ENCODE results near the gene C6orf132. TPM values are rescaled to one million over a fixed set of nuclear protein-coding genes. Genes with fewer than 3 reads are reported as not detected.

C6orf132 gene
- total and polyA plus RNA-seq, 2 experiments from 2014 or later, result 22.2 to 40.9 TPM

DNA sequence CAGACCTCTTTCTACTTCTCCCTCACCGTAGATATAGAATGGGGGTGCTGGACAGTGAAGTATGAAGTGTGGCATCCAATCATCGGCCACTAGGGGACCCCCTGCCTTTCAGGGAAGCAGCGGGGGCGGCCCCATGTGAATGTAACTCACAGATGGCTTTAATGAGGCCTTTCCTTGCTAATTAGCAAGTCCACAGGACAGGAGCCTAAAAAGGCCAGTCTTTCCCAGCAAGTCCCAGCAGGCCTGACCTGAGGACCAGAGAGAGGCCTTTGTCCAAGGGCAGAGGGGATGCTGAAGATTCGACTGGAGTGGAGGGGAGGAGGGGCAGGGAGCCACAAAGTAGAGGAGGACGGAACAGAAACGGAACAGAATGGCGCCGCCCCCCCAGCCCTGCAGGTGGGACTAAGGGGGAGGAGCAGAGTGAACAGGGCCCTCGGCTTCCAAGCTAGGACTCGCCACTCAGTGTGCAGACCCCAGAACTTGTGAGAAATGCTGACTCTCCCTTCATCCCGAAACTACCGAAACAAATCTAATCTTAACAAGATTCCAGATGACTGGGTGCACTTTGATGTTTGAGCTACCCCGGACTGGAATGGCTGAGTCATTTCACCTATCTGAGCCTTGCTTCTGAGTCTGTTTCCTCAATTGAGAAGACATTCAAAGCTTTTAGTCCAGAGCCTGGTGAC, 5.8 kb downstream of the C6orf132 start:
- Histone ChIP-seq H3K27me3 (ENCODE audit: insufficient read depth) (no peaks in the 10 kb centered on the region), H3K27ac (ENCODE audit: low read depth) (peak overlapping the region; percentile 99), H2AFZ (no peak overlapping the region), H3K4me2 (peak overlapping the region; percentile 78), H3K36me3 (ENCODE audit: insufficient read depth) (peaks cover 15% of the 10 kb centered on the region; the same call in 1 of the 2 replicates), H3K9me2 (ENCODE audit: insufficient read depth) (no peaks in the 10 kb centered on the region), H4K20me1 (replicated peaks; ENCODE audit: insufficient read depth) (peaks cover 56% of the 10 kb centered on the region), H3K4me1 (ENCODE audit: insufficient read depth) (peaks cover 75% of the 10 kb centered on the region), H3F3A (replicated peaks; ENCODE audit: low read depth) (peaks cover 38% of the 10 kb centered on the region), H3K4me3 (peak overlapping the region; percentile 43), H3K79me2 (replicated peaks; ENCODE audit: insufficient read depth) (peaks cover 82% of the 10 kb centered on the region)
- peaks cover 16% of the 10 kb centered on the region for H3K27me3 Mint-ChIP-seq (ENCODE audit: insufficient read depth, low read depth, poor library complexity)
- no peaks in the 10 kb centered on the region for H3K9me3 Mint-ChIP-seq
- H3K36me3 Mint-ChIP-seq (ENCODE audit: low read depth), result peaks cover 40% of the 10 kb centered on the region
- TF ChIP-seq, protein P1, sequence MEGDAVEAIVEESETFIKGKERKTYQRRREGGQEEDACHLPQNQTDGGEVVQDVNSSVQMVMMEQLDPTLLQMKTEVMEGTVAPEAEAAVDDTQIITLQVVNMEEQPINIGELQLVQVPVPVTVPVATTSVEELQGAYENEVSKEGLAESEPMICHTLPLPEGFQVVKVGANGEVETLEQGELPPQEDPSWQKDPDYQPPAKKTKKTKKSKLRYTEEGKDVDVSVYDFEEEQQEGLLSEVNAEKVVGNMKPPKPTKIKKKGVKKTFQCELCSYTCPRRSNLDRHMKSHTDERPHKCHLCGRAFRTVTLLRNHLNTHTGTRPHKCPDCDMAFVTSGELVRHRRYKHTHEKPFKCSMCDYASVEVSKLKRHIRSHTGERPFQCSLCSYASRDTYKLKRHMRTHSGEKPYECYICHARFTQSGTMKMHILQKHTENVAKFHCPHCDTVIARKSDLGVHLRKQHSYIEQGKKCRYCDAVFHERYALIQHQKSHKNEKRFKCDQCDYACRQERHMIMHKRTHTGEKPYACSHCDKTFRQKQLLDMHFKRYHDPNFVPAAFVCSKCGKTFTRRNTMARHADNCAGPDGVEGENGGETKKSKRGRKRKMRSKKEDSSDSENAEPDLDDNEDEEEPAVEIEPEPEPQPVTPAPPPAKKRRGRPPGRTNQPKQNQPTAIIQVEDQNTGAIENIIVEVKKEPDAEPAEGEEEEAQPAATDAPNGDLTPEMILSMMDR (conservative IDR thresholded peaks at IDR 0.05; ENCODE audit: low read depth in 2 of 2), result peak; percentile 71 to 72
- TF ChIP-seq CREB1 (CRISPR knock-in tag; IDR thresholded peaks at IDR 0.05; ENCODE audit: low read depth) (no peak), POLR2AphosphoS5 (IDR thresholded peaks at IDR 0.05; ENCODE audit: low read depth) (0 out of 2 replicates have a peak, but pooled peaks have one; percentile 25), NANOG (IDR thresholded peaks at IDR 0.05; ENCODE audit: borderline replicate concordance) (peak; percentile 49), EZH2 (IDR thresholded peaks at IDR 0.05; ENCODE audit: low read depth, unreplicated experiment) (no peak)
- peak overlapping the region; percentile 98 for H3K27ac Mint-ChIP-seq
- H3K4me3 Mint-ChIP-seq, result peak overlapping the region; percentile 59
- H3K4me1 Mint-ChIP-seq, result peaks cover 71% of the 10 kb centered on the region
- peak; percentile 76 for ATAC-seq
- peak; percentile 91 for DNase-seq (ENCODE audit: low spot score)

DNA sequence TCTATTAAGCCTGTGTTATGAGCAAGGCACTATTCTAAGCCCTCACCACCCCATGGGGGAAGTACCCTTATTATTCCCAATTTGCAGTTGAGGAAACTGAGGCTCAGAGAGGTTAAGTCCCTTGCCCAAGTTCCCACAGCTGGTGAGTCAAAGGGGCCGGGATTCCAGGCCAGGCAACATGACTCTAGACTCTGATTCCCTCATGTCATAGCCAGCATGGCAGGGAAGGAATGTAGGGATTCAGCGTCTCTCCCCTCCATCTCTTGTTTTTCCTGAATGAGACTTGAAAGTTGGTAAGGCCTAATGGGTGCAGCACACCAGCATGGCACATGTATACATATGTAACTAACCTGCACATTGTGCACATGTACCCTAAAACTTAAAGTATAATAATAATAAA, 6.7 kb downstream of the C6orf132 start:
- no peaks in the 10 kb centered on the region for H3K9me2 ChIP-seq (ENCODE audit: insufficient read depth)
- peaks cover 82% of the 10 kb centered on the region for H3K79me2 ChIP-seq (replicated peaks; ENCODE audit: insufficient read depth)
- Mint-ChIP-seq H3K4me1 (peaks cover 64% of the 10 kb centered on the region), H3K9me3 (no peaks in the 10 kb centered on the region), H3K36me3 (ENCODE audit: low read depth) (peaks cover 44% of the 10 kb centered on the region), H3K4me3 (no peak overlapping the region), H3K27me3 (ENCODE audit: insufficient read depth, low read depth, poor library complexity) (peaks cover 16% of the 10 kb centered on the region), H3K27ac (peak overlapping the region; percentile 78; the same call in 1 of the 2 replicates)
- no peak overlapping the region for H2AFZ ChIP-seq
- ATAC-seq (no peak), DNase-seq (ENCODE audit: low spot score) (peak; percentile 36)
- H3K36me3 ChIP-seq (ENCODE audit: insufficient read depth), result peaks cover 15% of the 10 kb centered on the region; the same call in 1 of the 2 replicates
- peak overlapping the region; percentile 99 for H3K27ac ChIP-seq (ENCODE audit: low read depth)
- peaks cover 32% of the 10 kb centered on the region for H3F3A ChIP-seq (replicated peaks; ENCODE audit: low read depth)
- H3K4me2 ChIP-seq, result peak overlapping the region; percentile 27; the same call in 1 of the 2 replicates
- peaks cover 48% of the 10 kb centered on the region for H4K20me1 ChIP-seq (replicated peaks; ENCODE audit: insufficient read depth)
- no peak overlapping the region for H3K4me3 ChIP-seq
- H3K4me1 ChIP-seq (ENCODE audit: insufficient read depth), result peaks cover 67% of the 10 kb centered on the region
- no peaks in the 10 kb centered on the region for H3K27me3 ChIP-seq (ENCODE audit: insufficient read depth)
- no peak for TF ChIP-seq POLR2AphosphoS5 (IDR thresholded peaks at IDR 0.05; ENCODE audit: low read depth)
- TF ChIP-seq, protein P2, sequence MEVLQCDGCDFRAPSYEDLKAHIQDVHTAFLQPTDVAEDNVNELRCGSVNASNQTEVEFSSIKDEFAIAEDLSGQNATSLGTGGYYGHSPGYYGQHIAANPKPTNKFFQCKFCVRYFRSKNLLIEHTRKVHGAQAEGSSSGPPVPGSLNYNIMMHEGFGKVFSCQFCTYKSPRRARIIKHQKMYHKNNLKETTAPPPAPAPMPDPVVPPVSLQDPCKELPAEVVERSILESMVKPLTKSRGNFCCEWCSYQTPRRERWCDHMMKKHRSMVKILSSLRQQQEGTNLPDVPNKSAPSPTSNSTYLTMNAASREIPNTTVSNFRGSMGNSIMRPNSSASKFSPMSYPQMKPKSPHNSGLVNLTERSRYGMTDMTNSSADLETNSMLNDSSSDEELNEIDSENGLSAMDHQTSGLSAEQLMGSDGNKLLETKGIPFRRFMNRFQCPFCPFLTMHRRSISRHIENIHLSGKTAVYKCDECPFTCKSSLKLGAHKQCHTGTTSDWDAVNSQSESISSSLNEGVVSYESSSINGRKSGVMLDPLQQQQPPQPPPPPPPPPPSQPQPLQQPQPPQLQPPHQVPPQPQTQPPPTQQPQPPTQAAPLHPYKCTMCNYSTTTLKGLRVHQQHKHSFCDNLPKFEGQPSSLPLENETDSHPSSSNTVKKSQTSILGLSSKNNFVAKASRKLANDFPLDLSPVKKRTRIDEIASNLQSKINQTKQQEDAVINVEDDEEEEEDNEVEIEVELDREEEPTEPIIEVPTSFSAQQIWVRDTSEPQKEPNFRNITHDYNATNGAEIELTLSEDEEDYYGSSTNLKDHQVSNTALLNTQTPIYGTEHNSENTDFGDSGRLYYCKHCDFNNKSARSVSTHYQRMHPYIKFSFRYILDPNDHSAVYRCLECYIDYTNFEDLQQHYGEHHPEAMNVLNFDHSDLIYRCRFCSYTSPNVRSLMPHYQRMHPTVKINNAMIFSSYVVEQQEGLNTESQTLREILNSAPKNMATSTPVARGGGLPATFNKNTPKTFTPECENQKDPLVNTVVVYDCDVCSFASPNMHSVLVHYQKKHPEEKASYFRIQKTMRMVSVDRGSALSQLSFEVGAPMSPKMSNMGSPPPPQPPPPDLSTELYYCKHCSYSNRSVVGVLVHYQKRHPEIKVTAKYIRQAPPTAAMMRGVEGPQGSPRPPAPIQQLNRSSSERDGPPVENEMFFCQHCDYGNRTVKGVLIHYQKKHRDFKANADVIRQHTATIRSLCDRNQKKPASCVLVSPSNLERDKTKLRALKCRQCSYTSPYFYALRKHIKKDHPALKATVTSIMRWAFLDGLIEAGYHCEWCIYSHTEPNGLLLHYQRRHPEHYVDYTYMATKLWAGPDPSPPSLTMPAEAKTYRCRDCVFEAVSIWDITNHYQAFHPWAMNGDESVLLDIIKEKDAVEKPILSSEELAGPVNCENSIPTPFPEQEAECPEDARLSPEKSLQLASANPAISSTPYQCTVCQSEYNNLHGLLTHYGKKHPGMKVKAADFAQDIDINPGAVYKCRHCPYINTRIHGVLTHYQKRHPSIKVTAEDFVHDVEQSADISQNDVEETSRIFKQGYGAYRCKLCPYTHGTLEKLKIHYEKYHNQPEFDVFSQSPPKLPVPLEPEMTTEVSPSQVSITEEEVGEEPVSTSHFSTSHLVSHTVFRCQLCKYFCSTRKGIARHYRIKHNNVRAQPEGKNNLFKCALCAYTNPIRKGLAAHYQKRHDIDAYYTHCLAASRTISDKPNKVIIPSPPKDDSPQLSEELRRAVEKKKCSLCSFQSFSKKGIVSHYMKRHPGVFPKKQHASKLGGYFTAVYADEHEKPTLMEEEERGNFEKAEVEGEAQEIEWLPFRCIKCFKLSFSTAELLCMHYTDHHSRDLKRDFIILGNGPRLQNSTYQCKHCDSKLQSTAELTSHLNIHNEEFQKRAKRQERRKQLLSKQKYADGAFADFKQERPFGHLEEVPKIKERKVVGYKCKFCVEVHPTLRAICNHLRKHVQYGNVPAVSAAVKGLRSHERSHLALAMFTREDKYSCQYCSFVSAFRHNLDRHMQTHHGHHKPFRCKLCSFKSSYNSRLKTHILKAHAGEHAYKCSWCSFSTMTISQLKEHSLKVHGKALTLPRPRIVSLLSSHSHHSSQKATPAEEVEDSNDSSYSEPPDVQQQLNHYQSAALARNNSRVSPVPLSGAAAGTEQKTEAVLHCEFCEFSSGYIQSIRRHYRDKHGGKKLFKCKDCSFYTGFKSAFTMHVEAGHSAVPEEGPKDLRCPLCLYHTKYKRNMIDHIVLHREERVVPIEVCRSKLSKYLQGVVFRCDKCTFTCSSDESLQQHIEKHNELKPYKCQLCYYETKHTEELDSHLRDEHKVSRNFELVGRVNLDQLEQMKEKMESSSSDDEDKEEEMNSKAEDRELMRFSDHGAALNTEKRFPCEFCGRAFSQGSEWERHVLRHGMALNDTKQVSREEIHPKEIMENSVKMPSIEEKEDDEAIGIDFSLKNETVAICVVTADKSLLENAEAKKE (CRISPR knock-in tag; IDR thresholded peaks at IDR 0.05), result no peak
- no peak for TF ChIP-seq ZNF331 (CRISPR knock-in tag; IDR thresholded peaks at IDR 0.05; ENCODE audit: low read depth)
- no peak for TF ChIP-seq EZH2phosphoT487 (IDR thresholded peaks at IDR 0.05; ENCODE audit: unreplicated experiment)
- no peak for TF ChIP-seq JUNB (IDR thresholded peaks at IDR 0.05; ENCODE audit: unreplicated experiment)
- TF ChIP-seq EZH2 (IDR thresholded peaks at IDR 0.05; ENCODE audit: low read depth, unreplicated experiment), result no peak
- no peak for TF ChIP-seq ZNF114 (CRISPR knock-in tag; IDR thresholded peaks at IDR 0.05)
- no peak for TF ChIP-seq CREB1 (CRISPR knock-in tag; IDR thresholded peaks at IDR 0.05; ENCODE audit: low read depth)
- no peak for TF ChIP-seq STAT1 (IDR thresholded peaks at IDR 0.05; ENCODE audit: unreplicated experiment)
- TF ChIP-seq, protein P3, sequence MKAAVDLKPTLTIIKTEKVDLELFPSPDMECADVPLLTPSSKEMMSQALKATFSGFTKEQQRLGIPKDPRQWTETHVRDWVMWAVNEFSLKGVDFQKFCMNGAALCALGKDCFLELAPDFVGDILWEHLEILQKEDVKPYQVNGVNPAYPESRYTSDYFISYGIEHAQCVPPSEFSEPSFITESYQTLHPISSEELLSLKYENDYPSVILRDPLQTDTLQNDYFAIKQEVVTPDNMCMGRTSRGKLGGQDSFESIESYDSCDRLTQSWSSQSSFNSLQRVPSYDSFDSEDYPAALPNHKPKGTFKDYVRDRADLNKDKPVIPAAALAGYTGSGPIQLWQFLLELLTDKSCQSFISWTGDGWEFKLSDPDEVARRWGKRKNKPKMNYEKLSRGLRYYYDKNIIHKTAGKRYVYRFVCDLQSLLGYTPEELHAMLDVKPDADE (IDR thresholded peaks at IDR 0.05), result no peak
